ENCODE measurements around the gene PRPF6. TPM values are rescaled to one million over a fixed set of nuclear protein-coding genes. Genes with fewer than 3 reads are reported as not detected.

PRPF6 gene
- total and polyA plus RNA-seq, 2 of the 13 experiments (the other 11 are each of a cell fraction or from before 2014, with no cell fraction given): 63.7 to 101 TPM

GRCh38 chr20:64035066-64035932 is 54.4 kb downstream of the PRPF6 start (continued):
- TF ChIP-seq IRF1 (CRISPR knock-in tag; IDR thresholded peaks at IDR 0.05; ENCODE audit: low read depth): no peak
- TF ChIP-seq SIX1 (CRISPR knock-in tag; IDR thresholded peaks at IDR 0.05; ENCODE audit: borderline replicate concordance): no peak
- no peak for TF ChIP-seq KLF6 (CRISPR knock-in tag; IDR thresholded peaks at IDR 0.05)
- TF ChIP-seq YEATS2 (CRISPR knock-in tag; IDR thresholded peaks at IDR 0.05; ENCODE audit: borderline replicate concordance): no peak
- TF ChIP-seq ATM (IDR thresholded peaks at IDR 0.05; ENCODE audit: borderline replicate concordance): no peak
- TF ChIP-seq DNMT1 (CRISPR knock-in tag; IDR thresholded peaks at IDR 0.05): 0 out of 2 replicates have a peak, but pooled peaks have one; percentile 18
- peak; percentile 99; the same call in 1 of the 2 replicates for TF ChIP-seq ZSCAN25 (CRISPR knock-in tag; IDR thresholded peaks at IDR 0.05)
- no peak for TF ChIP-seq ZBTB25 (CRISPR knock-in tag; IDR thresholded peaks at IDR 0.05)
- TF ChIP-seq KAT8 (CRISPR knock-in tag; IDR thresholded peaks at IDR 0.05): no peak
- TF ChIP-seq, protein P1, sequence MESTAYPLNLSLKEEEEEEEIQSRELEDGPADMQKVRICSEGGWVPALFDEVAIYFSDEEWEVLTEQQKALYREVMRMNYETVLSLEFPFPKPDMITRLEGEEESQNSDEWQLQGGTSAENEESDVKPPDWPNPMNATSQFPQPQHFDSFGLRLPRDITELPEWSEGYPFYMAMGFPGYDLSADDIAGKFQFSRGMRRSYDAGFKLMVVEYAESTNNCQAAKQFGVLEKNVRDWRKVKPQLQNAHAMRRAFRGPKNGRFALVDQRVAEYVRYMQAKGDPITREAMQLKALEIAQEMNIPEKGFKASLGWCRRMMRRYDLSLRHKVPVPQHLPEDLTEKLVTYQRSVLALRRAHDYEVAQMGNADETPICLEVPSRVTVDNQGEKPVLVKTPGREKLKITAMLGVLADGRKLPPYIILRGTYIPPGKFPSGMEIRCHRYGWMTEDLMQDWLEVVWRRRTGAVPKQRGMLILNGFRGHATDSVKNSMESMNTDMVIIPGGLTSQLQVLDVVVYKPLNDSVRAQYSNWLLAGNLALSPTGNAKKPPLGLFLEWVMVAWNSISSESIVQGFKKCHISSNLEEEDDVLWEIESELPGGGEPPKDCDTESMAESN (CRISPR knock-in tag; conservative IDR thresholded peaks at IDR 0.05): no peak
- peak; percentile 10 for TF ChIP-seq YY1 (IDR thresholded peaks at IDR 0.05; ENCODE audit: insufficient read depth, insufficient replicate concordance, low read depth, low read length)
- TF ChIP-seq PHF20 (CRISPR knock-in tag; IDR thresholded peaks at IDR 0.05): 0 out of 2 replicates have a peak, but pooled peaks have one; percentile 21
- TF ChIP-seq SRSF1 (optimal IDR thresholded peaks at IDR 0.05; ENCODE audit: low read depth, low read length): peak; percentile 19
- peak; percentile 63; the same call in 1 of the 2 replicates for TF ChIP-seq TFAP4 (IDR thresholded peaks at IDR 0.05; ENCODE audit: borderline replicate concordance, low read depth)
- no peak for TF ChIP-seq TEF (CRISPR knock-in tag; IDR thresholded peaks at IDR 0.05)
- TF ChIP-seq, protein P2, sequence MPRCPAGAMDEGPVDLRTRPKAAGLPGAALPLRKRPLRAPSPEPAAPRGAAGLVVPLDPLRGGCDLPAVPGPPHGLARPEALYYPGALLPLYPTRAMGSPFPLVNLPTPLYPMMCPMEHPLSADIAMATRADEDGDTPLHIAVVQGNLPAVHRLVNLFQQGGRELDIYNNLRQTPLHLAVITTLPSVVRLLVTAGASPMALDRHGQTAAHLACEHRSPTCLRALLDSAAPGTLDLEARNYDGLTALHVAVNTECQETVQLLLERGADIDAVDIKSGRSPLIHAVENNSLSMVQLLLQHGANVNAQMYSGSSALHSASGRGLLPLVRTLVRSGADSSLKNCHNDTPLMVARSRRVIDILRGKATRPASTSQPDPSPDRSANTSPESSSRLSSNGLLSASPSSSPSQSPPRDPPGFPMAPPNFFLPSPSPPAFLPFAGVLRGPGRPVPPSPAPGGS (CRISPR knock-in tag; IDR thresholded peaks at IDR 0.05): peak; percentile 15; the same call in 1 of the 2 replicates
- TF ChIP-seq PHF5A (CRISPR knock-in tag; IDR thresholded peaks at IDR 0.05; ENCODE audit: low read depth, unreplicated experiment): no peak
- peak; percentile 22; the same call in 1 of the 2 replicates for TF ChIP-seq ZNF337 (CRISPR knock-in tag; IDR thresholded peaks at IDR 0.05; ENCODE audit: borderline replicate concordance, low read depth)
- TF ChIP-seq ZNF136 (CRISPR knock-in tag; IDR thresholded peaks at IDR 0.05; ENCODE audit: low read depth): no peak
- TF ChIP-seq ZNF225 (CRISPR knock-in tag; IDR thresholded peaks at IDR 0.05): no peak
- TF ChIP-seq ZNF501 (CRISPR knock-in tag; IDR thresholded peaks at IDR 0.05): peak; percentile 5; the same call in 1 of the 2 replicates
- peak; percentile 20; the same call in 1 of the 2 replicates for TF ChIP-seq ZBTB20 (CRISPR knock-in tag; IDR thresholded peaks at IDR 0.05; ENCODE audit: borderline replicate concordance, low read depth)

Measured in HepG2 (cell line).